Sigmoid colon (tissue), 7 donors: ENCODE data around the gene POLK. TPM values are rescaled to one million over a fixed set of nuclear protein-coding genes. Genes with fewer than 3 reads are reported as not detected.
"Not testable (repeated sequence)": the region's sequence is repeated elsewhere in the genome, so short reads cannot be mapped to it uniquely, and the experiment has no call there.

Experiments used
- DNase-seq: peaks from one replicate; pipeline ENCODE4 v3.0.0-alpha.2; 2019
- H3K27ac ChIP-seq, 4 donors: fragments of 200-600 bp; sonication (generic); one replicate each; pipeline ENCODE4 v1.5.1; 2016 to 2019; ENCODE audit warnings: mild to moderate bottlenecking in 1 of 4
- H3K27me3 ChIP-seq, 3 donors: fragments of 200-600 bp; sonication (generic); one replicate each; pipeline ENCODE4 v1.5.1; 2019; ENCODE audit warnings: mild to moderate bottlenecking in 1 of 3
- H3K36me3 ChIP-seq, 4 donors: fragments of 200-600 bp; sonication (generic); one replicate each; pipeline ENCODE4 v1.5.1; 2016 to 2019
- H3K4me1 ChIP-seq, 4 donors: fragments of 200-600 bp; sonication (generic); one replicate each; pipeline ENCODE4 v1.5.1; 2017 to 2019
- H3K4me3 ChIP-seq, 4 donors: fragments of 200-600 bp; sonication (generic); one replicate each; pipeline ENCODE4 v1.5.1; 2017 to 2019; ENCODE audit warnings: mild to moderate bottlenecking in 2 of 4, moderate library complexity in 1 of 4
- H3K9me3 ChIP-seq, 4 donors: fragments of 200-600 bp in 3 of 4; sonication (generic) in 3 of 4; one replicate each; pipeline versions ENCODE4 v1.5.1 to v1.6.1; 2013 to 2019
- CTCF ChIP-seq, 4 experiments: fragments of 450-650 bp in 3 of 4; fragments of 200-600 bp in 1 of 4; IDR thresholded peaks; one replicate each; pipeline ENCODE4 v1.5.1; 2016 to 2019; ENCODE audit warnings: antibody characterized with exemption in 4 of 4, mild to moderate bottlenecking in 3 of 4, moderate library complexity in 2 of 4
- EP300 ChIP-seq, 4 donors: sonication (generic); formaldehyde crosslinking; IDR thresholded peaks; one replicate each; pipeline ENCODE4 v1.6.1; 2017; ENCODE audit warnings: antibody characterized with exemption in 4 of 4
- POLR2A ChIP-seq, 2 donors: fragments of 450-650 bp; IDR thresholded peaks; one replicate each; pipeline ENCODE4 v1.6.1; 2016; ENCODE audit warnings: antibody characterized with exemption in 2 of 2, mild to moderate bottlenecking in 2 of 2, moderate library complexity in 2 of 2
- POLR2AphosphoS5 ChIP-seq, 4 donors: sonication (generic); formaldehyde crosslinking; IDR thresholded peaks; one replicate each; pipeline ENCODE4 v1.6.1; 2017; ENCODE audit warnings: antibody characterized with exemption in 4 of 4
- WGBS, 2 donors: extraction: QIAGEN DNeasy Blood & Tissue Kit; methylation state at CpG; one replicate each; pipeline ENCODE4 v1.1.7; 2013; 5-methylcytosine and 5-hydroxymethylcytosine counted together
- intact Hi-C: fragments of 100-400 bp; cut with DNase I; formaldehyde crosslinking; loops from one replicate; pipeline ENCODE4 v1.15.1; 2023
- polyA plus RNA-seq, 3 donors: library from polyadenylated mRNA; stranded (reverse); fragments of 200-250 nt; gene quantifications; one replicate each; pipeline ENCODE4 v1.2.3, GENCODE V29; 2013
- total RNA-seq, 4 donors: library from RNA; depleted of rRNA; stranded (reverse); fragments of >200 nt; gene quantifications; one replicate each; pipeline ENCODE4 v1.1.0, GENCODE V29; 2016
- donor health status: healthy with polysubstance abuse.
- donor health status: Bipolar disorder and iron deficiency.
- donor health status: healthy.

The POLK gene
- total and polyA plus RNA-seq, 7 donors: 3.9 to 48.5 (median 35.2) TPM

DNA sequence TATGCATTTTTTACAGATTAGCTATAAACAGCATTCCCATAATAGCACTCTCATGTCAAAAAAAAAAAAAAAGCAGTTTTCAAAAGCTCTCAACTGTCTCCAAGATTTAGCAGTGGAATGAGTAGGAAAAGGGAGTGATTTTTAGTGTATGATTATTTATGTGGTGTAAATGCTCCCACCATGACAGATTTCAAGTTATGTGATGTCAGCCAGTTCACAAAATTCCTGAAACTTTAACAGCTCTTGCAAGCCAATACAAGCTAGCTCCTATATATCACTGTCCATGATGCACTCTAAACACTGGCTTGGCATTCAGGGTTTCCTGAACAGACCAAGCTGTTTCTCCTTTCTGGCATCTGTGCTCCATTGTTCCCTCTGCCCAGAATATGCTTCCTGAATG is 91.7 kb downstream of the POLK start:
- no peak for DNase-seq
- intact Hi-C loops: no loop called here
- TF ChIP-seq POLR2A (IDR thresholded peaks at IDR 0.05): no peak
- no peak for TF ChIP-seq EP300 (IDR thresholded peaks at IDR 0.05)
- no peak for TF ChIP-seq CTCF (IDR thresholded peaks at IDR 0.05)
- TF ChIP-seq POLR2AphosphoS5 (IDR thresholded peaks at IDR 0.05): no peak

DNA sequence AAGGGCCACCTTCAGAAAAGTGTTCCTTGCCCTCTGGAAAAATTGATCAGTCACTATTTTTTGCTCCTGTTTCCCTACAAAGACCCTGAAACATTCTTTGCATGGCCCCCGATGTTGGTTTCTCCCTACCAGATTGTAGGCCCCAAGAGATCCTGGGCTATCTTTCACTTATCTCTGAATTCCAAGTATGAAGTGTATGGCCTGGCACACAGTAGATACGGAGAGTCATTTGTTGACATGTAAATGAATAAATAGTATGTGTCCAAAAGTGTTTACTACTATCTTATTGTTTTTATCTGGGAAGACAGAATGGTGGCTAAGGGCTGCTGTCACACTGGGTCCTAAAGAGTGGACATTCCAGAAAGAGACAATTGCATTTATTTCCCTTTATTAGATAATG is 92.1 kb downstream of the POLK start:
- no peak for TF ChIP-seq POLR2A (IDR thresholded peaks at IDR 0.05)
- TF ChIP-seq EP300 (IDR thresholded peaks at IDR 0.05): no peak
- TF ChIP-seq CTCF (IDR thresholded peaks at IDR 0.05): no peak
- no peak for TF ChIP-seq POLR2AphosphoS5 (IDR thresholded peaks at IDR 0.05)
- Histone ChIP-seq H3K27me3 (no peaks in the 10 kb centered on the region), H3K9me3 (no peaks in the 10 kb centered on the region), H3K4me3 (no peak overlapping the region), H3K4me1 (no peaks in the 10 kb centered on the region), H3K36me3 (peaks cover 0 to 40% (median 5%) of the 10 kb centered on the region in 4 donors), H3K27ac (no peak overlapping the region)
- DNase-seq: no peak
- intact Hi-C loops: no loop called here
- 91 to 97% methylated on average over 2 of the region's 2 CpGs for WGBS, 2 donors

More for the DNA sequence above, 91.7 kb downstream of the POLK start:
- Histone ChIP-seq H3K36me3 (peaks cover 0 to 41% (median 5%) of the 10 kb centered on the region in 4 donors), H3K9me3 (no peaks in the 10 kb centered on the region), H3K27ac (no peak overlapping the region), H3K27me3 (no peaks in the 10 kb centered on the region), H3K4me1 (no peaks in the 10 kb centered on the region), H3K4me3 (no peak overlapping the region)

DNA sequence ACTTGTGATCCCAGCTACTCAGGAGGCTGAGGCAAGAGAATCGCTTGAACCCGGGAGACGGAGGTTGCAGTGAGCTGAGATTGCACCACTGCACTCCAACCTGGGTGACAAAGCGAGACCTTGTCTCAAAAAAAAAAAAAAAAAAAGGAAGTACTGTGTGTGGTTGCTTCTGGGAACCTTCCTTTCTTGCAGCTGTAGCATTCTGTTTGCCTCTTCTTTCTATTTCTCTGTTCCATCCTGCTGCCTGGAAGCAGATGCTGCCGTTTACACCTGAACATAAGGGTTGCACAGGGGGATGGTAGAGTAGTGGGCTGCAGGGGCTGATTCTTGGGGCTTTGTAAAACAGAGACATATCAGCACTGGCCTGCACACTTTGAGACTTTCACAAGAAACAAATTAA is 95.7 kb downstream of the POLK start:
- H3K27ac ChIP-seq, DNase-seq, H3K27me3 ChIP-seq, H3K36me3 ChIP-seq, H3K9me3 ChIP-seq, intact Hi-C loops, H3K4me3 ChIP-seq: not testable (repeated sequence)
- peaks cover 0 to 18% (median 13%) of the 10 kb centered on the region in 4 donors for H3K4me1 ChIP-seq
- WGBS, 2 donors: 67 to 90% methylated on average over 5 of the region's 5 CpGs

DNA sequence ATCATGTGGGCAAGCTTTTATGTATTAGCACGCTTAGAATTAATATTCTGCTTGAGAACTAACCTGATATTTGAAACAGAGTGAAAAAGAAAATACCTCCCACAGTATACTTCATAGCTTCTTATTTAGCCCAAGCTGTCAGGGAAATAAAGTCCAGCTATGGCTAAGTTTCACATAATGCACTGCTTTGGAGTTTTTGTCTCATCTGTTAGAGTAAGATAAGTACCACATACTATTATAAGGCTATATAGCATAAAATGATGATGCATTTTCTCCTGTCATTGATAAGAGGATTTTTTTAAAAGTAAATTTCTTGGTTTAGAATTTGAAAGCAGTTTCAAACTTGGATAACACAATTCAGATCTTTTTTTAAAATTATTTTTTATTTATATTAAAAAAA is 97.2 kb downstream of the POLK start:
- H3K27me3 ChIP-seq: no peaks in the 10 kb centered on the region
- H3K4me3 ChIP-seq: no peak overlapping the region
- peaks cover 0 to 18% (median 13%) of the 10 kb centered on the region in 4 donors for H3K4me1 ChIP-seq
- no peak for TF ChIP-seq CTCF (IDR thresholded peaks at IDR 0.05)
- TF ChIP-seq POLR2AphosphoS5 (IDR thresholded peaks at IDR 0.05): no peak
- no peak for TF ChIP-seq EP300 (IDR thresholded peaks at IDR 0.05)
- intact Hi-C loops: no loop called here
- no peak for DNase-seq
- no peak overlapping the region for H3K27ac ChIP-seq
- no peaks in the 10 kb centered on the region for H3K36me3 ChIP-seq
- no peaks in the 10 kb centered on the region for H3K9me3 ChIP-seq
- 98 to 100% methylated on average over 1 of the region's 1 CpG for WGBS, 2 donors

GRCh38 chr5:75610201-75610600 is 98.5 kb downstream of the POLK start:
- Histone ChIP-seq H3K27me3 (no peaks in the 10 kb centered on the region), H3K4me1 (peaks cover 0 to 18% (median 13%) of the 10 kb centered on the region in 4 donors), H3K4me3 (no peak overlapping the region), H3K27ac (no peak overlapping the region), H3K36me3 (no peaks in the 10 kb centered on the region), H3K9me3 (no peaks in the 10 kb centered on the region)
- no peak for TF ChIP-seq EP300 (IDR thresholded peaks at IDR 0.05)
- no peak for TF ChIP-seq POLR2A (IDR thresholded peaks at IDR 0.05)
- TF ChIP-seq CTCF (IDR thresholded peaks at IDR 0.05): no peak
- TF ChIP-seq POLR2AphosphoS5 (IDR thresholded peaks at IDR 0.05): no peak
- intact Hi-C loops: loop anchor here (5.0 kb wide), 1 partner anchor 47 kb away; no protein-coding TSS in a partner anchor
- 72 to 90% methylated on average over 5 of the region's 5 CpGs for WGBS, 2 donors
- DNase-seq: no peak

DNA sequence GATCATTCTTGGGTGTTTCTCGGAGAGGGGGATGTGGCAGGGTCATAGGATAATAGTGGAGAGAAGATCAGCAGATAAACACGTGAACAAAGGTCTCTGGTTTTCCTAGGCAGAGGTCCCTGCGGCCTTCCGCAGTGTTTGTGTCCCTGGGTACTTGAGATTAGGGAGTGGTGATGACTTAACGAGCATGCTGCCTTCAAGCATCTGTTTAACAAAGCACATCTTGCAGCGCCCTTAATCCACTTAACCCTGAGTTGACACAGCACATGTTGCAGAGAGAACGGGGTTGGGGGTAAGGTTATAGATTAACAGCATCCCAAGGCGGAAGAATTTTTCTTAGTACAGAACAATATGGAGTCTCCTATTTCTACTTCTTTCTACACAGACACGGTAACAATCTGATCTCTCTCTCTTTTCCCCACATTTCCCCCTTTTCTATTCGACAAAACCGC is 99.2 kb downstream of the POLK start:
- H3K27me3 ChIP-seq, H3K36me3 ChIP-seq, DNase-seq, H3K9me3 ChIP-seq: not testable (repeated sequence)
- H3K4me3 ChIP-seq: peak overlapping the region in 3 of 4 donors; percentile 53 to 56 (median 55)
- H3K4me1 ChIP-seq: peaks cover 0 to 18% (median 13%) of the 10 kb centered on the region in 4 donors
- 8 to 32% methylated on average over 11 of the region's 11 CpGs for WGBS, 2 donors
- H3K27ac ChIP-seq: peak overlapping the region in 2 of 4 donors; percentile 33 to 56
- intact Hi-C loops: loop anchor here (5.0 kb wide), 1 partner anchor 46 kb away; no protein-coding TSS in a partner anchor
